HepG2 (cell line): ENCODE results near the gene CD28. TPM values are rescaled to one million over a fixed set of nuclear protein-coding genes. Genes with fewer than 3 reads are reported as not detected.

ENCODE experiments used
- ATAC-seq: fragments of 200-7000 bp; cut with Tn5 transposase; 3 replicates; pipeline ENCODE4 v1.9.1; 2020; ENCODE audit warnings: mild to moderate bottlenecking, moderate library complexity
- BruUV-seq: library from RNA; stranded (reverse); fragments of 400-500 nt; replicated peaks from 2 replicates; lab custom pipeline; 2021; lab: Mats Ljungman, UMichigan
- CTCF ChIA-PET: fragments of 300-600 bp; formaldehyde crosslinking; extraction: SDS; loops from one replicate; lab custom pipeline; 2021; ENCODE audit warnings: low total read pairs, inconsistent platforms, low intra/inter-chr PET ratio; lab: Yijun Ruan, JAX
- POLR2A ChIA-PET: fragments of 350-600 bp; sonication (Branson Sonifier 250); formaldehyde crosslinking; loops from one replicate; lab custom pipeline; 2020; ENCODE audit warnings: antibody characterized with exemption, inconsistent platforms; lab: Yijun Ruan, JAX
- DNase-seq: peaks from one replicate; pipeline ENCODE4 v3.0.0-alpha.2; 2015; ENCODE audit warnings: low spot score
- FAIRE-seq: peaks from 3 replicates; lab custom pipeline; 2011; peaks lifted over from hg19 to GRCh38; lab: Jason Lieb, UNC
- H2AFZ ChIP-seq: one replicate; pipeline ENCODE4 v1.6.1; 2011; ENCODE audit warnings: low read length, inconsistent platforms
- H3K27ac ChIP-seq: fragments of 300-600 bp; 3 replicates; pipeline ENCODE4 v1.8.0; 2011; ENCODE audit warnings: mixed run types, mild to moderate bottlenecking, mixed read lengths, low read length, inconsistent platforms; ENCODE audit not compliant: insufficient read depth; ENCODE audit errors: extremely low read length
- H3K27me3 ChIP-seq, 2 experiments: fragments of 200-600 bp in 1 of 2; 2 replicates in 1 of 2; 3 replicates in 1 of 2; pipeline versions ENCODE4 v1.6.0 to v1.8.0; 2011; ENCODE audit warnings: low read length in 2 of 2, mild to moderate bottlenecking in 2 of 2, moderate library complexity in 2 of 2, inconsistent platforms in 1 of 2; ENCODE audit not compliant: insufficient read depth in 2 of 2, control insufficient read depth in 1 of 2
- H3K36me3 ChIP-seq, 2 experiments: fragments of 200-600 bp in 1 of 2; replicated peaks in 1 of 2; 2 replicates in 1 of 2; 3 replicates in 1 of 2; pipeline versions ENCODE4 v1.5.1 to v1.8.0; 2011; ENCODE audit warnings: low read length in 2 of 2, inconsistent platforms in 1 of 2; ENCODE audit not compliant: insufficient read depth in 2 of 2, control insufficient read depth in 1 of 2
- H3K4me1 ChIP-seq: 2 replicates; pipeline ENCODE4 v1.5.1; 2012; ENCODE audit warnings: low read length, inconsistent platforms; ENCODE audit not compliant: insufficient read depth
- H3K4me2 ChIP-seq: 2 replicates; pipeline ENCODE4 v1.6.0; 2011; ENCODE audit warnings: low read depth, low read length, inconsistent platforms
- H3K4me3 ChIP-seq, 3 experiments: fragments of 200-600 bp in 1 of 3; sonication (generic), shearing (Covaris generic) in 1 of 3; replicated peaks in 1 of 3; 2 replicates each; pipeline ENCODE4 v1.5.1; 2011 to 2016; ENCODE audit warnings: low read length in 3 of 3, inconsistent platforms in 2 of 3, low read depth in 2 of 3, mild to moderate bottlenecking in 2 of 3, control low read depth in 1 of 3, mixed read lengths in 1 of 3; ENCODE audit not compliant: insufficient read depth in 1 of 3
- H3K79me2 ChIP-seq: one replicate; pipeline ENCODE4 v1.6.1; 2011; ENCODE audit warnings: low read length, inconsistent platforms; ENCODE audit not compliant: insufficient read depth
- H3K9ac ChIP-seq: 2 replicates; pipeline ENCODE4 v1.6.0; 2011; ENCODE audit warnings: mild to moderate bottlenecking, low read depth, low read length, inconsistent platforms; ENCODE audit not compliant: insufficient read depth
- H3K9me3 ChIP-seq: 2 replicates; pipeline ENCODE4 v1.5.1; 2012; ENCODE audit warnings: mild to moderate bottlenecking, low read length
- H4K20me1 ChIP-seq: 2 replicates; pipeline ENCODE4 v1.6.0; 2011; ENCODE audit warnings: inconsistent platforms, mild to moderate bottlenecking, low read length, moderate library complexity; ENCODE audit not compliant: insufficient read depth
- FOXP4 ChIP-seq: sonication (generic); formaldehyde crosslinking; IDR thresholded peaks from 2 replicates; pipeline ENCODE4 v1.4.0; 2020; ENCODE audit warnings: missing genetic modification reagents
- HNRNPL ChIP-seq: fragments of 200-400 bp; formaldehyde crosslinking; IDR thresholded peaks from 2 replicates; pipeline ENCODE4 v1.6.1; 2017; ENCODE audit warnings: mild to moderate bottlenecking, low read depth, low read length
- HOXA7 ChIP-seq: sonication (generic); formaldehyde crosslinking; IDR thresholded peaks from 2 replicates; pipeline ENCODE4 v1.8.1; 2022; ENCODE audit warnings: mild to moderate bottlenecking, missing genetic modification reagents, moderate library complexity
- TBX3 ChIP-seq: fragments of 450-650 bp; IDR thresholded peaks from 2 replicates; pipeline ENCODE4 v1.6.1; 2017; ENCODE audit warnings: antibody characterized with exemption, mild to moderate bottlenecking, inconsistent platforms, borderline replicate concordance
- WIZ ChIP-seq: sonication (generic); formaldehyde crosslinking; IDR thresholded peaks from 2 replicates; pipeline ENCODE4 v1.5.1; 2020; ENCODE audit warnings: mild to moderate bottlenecking, missing genetic modification reagents
- ZC3H13 ChIP-seq: sonication (generic); formaldehyde crosslinking; IDR thresholded peaks from 2 replicates; pipeline ENCODE4 v1.8.1; 2023; ENCODE audit warnings: mild to moderate bottlenecking, missing genetic modification reagents, moderate library complexity
- ZFAT ChIP-seq: sonication (generic); formaldehyde crosslinking; conservative IDR thresholded peaks from 2 replicates; pipeline ENCODE4 v1.8.1; 2023; ENCODE audit warnings: missing genetic modification reagents, inconsistent platforms
- ZFP82 ChIP-seq: sonication (generic); formaldehyde crosslinking; IDR thresholded peaks from 2 replicates; pipeline ENCODE4 v1.5.1; 2020; ENCODE audit warnings: mild to moderate bottlenecking, missing genetic modification reagents, borderline replicate concordance
- ZNF484 ChIP-seq: sonication (generic); formaldehyde crosslinking; IDR thresholded peaks from 2 replicates; pipeline ENCODE4 v1.5.1; 2020; ENCODE audit warnings: mild to moderate bottlenecking, low read depth, missing genetic modification reagents, borderline replicate concordance
- WGBS: methylation state at CpG from one replicate; pipeline ENCODE4 v1.1.6; 2017; ENCODE audit warnings: low lambda C conversion rate; 5-methylcytosine and 5-hydroxymethylcytosine counted together
- in situ Hi-C: cut with HindIII; loops from 2 replicates; pipeline ENCODE4 v1.10.0; 2017; ENCODE audit warnings: low pct_unique_long_range_greater_than_20kb; ENCODE audit not compliant: extremely low pct_ligation_motif_present
- intact Hi-C: fragments of 100-400 bp; cut with micrococcal nuclease; formaldehyde crosslinking; loops from one replicate; pipeline ENCODE4 v1.10.0; 2022; ENCODE audit not compliant: unreplicated experiment
- polyA plus RNA-seq, 8 experiments: library from polyadenylated mRNA; depleted of rRNA in 3 of 8; stranded (reverse) in 7 of 8; unstranded in 1 of 8; fragments of >200 nt; fragmentation: Illumina TruSeq in 4 of 8; extraction: Trizol in 4 of 8; gene quantifications; 2 replicates each; pipeline versions ENCODE4 v1.2.1 to v1.2.3, GENCODE V29; 2011 to 2016; ENCODE audit warnings: low read depth in 4 of 8, missing spikeins in 1 of 8, mixed read lengths in 1 of 8; ENCODE audit not compliant: insufficient read depth in 1 of 8
- total RNA-seq, 5 experiments: library from RNA; depleted of rRNA; stranded (reverse); fragments of >200 nt; fragmentation: Illumina TruSeq; extraction: Trizol; gene quantifications; 2 replicates each; pipeline ENCODE4 v1.2.3, GENCODE V29; 2016; ENCODE audit warnings: low read depth in 1 of 5
- TF ChIP-seq, protein P1 (sequence below): sonication (generic); formaldehyde crosslinking; IDR thresholded peaks from 2 replicates; pipeline ENCODE4 v1.4.0; 2020; ENCODE audit warnings: missing genetic modification reagents

Gene CD28
- total and polyA plus RNA-seq, 2 of the 13 experiments (the other 11 are each of a cell fraction or from before 2014, with no cell fraction given): not detected

DNA sequence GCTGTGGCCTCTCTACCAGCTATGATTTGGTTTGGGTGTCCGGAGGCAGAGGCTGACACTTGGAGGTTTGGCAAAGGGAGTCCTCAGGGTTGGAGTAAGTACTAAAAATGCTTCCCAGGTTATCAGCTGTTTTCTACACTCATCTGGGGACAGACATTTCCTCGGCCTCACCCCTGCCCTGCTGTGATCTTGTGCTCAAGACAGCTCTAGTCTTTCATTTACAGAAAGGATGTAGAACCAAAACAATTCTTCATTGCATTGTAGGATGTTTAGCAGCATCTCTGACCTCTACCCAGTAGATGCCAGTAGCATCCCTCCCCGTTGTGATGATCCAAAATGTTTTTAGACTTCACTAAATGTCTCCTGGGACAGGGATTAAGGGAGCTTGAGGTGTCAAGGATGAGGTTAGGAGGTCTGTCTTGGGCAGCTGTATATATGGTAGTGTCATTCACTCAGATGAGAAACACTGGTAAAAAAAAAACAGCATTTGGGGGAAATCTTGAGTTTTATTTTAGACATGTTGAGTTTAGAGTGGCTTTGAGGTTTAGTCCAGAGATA, 26.6 kb downstream of the CD28 start:
- TF ChIP-seq ZFAT: no peak
- TF ChIP-seq WIZ: no peak
- TF ChIP-seq, protein P1, sequence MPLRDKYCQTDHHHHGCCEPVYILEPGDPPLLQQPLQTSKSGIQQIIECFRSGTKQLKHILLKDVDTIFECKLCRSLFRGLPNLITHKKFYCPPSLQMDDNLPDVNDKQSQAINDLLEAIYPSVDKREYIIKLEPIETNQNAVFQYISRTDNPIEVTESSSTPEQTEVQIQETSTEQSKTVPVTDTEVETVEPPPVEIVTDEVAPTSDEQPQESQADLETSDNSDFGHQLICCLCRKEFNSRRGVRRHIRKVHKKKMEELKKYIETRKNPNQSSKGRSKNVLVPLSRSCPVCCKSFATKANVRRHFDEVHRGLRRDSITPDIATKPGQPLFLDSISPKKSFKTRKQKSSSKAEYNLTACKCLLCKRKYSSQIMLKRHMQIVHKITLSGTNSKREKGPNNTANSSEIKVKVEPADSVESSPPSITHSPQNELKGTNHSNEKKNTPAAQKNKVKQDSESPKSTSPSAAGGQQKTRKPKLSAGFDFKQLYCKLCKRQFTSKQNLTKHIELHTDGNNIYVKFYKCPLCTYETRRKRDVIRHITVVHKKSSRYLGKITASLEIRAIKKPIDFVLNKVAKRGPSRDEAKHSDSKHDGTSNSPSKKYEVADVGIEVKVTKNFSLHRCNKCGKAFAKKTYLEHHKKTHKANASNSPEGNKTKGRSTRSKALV (CRISPR knock-in tag): no peak
- no peak for TF ChIP-seq TBX3
- TF ChIP-seq HNRNPL: no peak
- no peak for TF ChIP-seq ZNF484 (CRISPR knock-in tag)
- TF ChIP-seq ZC3H13: no peak
- TF ChIP-seq FOXP4 (CRISPR knock-in tag): no peak
- TF ChIP-seq HOXA7 (CRISPR knock-in tag): no peak
- no peak for TF ChIP-seq ZFP82 (CRISPR knock-in tag)
- no peaks in the 10 kb centered on the region for H3K36me3 ChIP-seq
- H3K4me1 ChIP-seq: peaks cover 15% of the 10 kb centered on the region
- in situ Hi-C loops: no loop called here
- H4K20me1 ChIP-seq: no peaks in the 10 kb centered on the region
- FAIRE-seq (no peak), ATAC-seq (no peak), DNase-seq (no peak)
- intact Hi-C loops: no loop called here
- no peak overlapping the region for H3K4me2 ChIP-seq
- H3K4me3 ChIP-seq: no peak overlapping the region
- CTCF ChIA-PET: no interaction called here
- H3K27me3 ChIP-seq: no peaks in the 10 kb centered on the region; a peak in 1 of 5 replicates
- H3K79me2 ChIP-seq: no peaks in the 10 kb centered on the region
- no TSS peak for BruUV-seq
- H2AFZ ChIP-seq: no peak overlapping the region
- POLR2A ChIA-PET: interaction anchor here (2.0 kb wide), 1 partner anchor 12 kb away, joined by 5 read pairs; no protein-coding TSS in a partner anchor
- no peaks in the 10 kb centered on the region for H3K9me3 ChIP-seq
- no peak overlapping the region for H3K27ac ChIP-seq
- no peak overlapping the region for H3K9ac ChIP-seq
- WGBS: 46% methylated on average over 3 of the region's 3 CpGs
